NCI-H128 (cell line): ENCODE data around the gene LUC7L2.
"Not testable (repeated sequence)": the region's sequence is repeated elsewhere in the genome, so short reads cannot be mapped to it uniquely, and the experiment has no call there.

Experiments
- DNase-seq: peaks from one replicate; lab custom pipeline; 2025; ENCODE audit not compliant: unreplicated experiment; lab: John Stamatoyannopoulos, UW

LUC7L2 gene, protein sequence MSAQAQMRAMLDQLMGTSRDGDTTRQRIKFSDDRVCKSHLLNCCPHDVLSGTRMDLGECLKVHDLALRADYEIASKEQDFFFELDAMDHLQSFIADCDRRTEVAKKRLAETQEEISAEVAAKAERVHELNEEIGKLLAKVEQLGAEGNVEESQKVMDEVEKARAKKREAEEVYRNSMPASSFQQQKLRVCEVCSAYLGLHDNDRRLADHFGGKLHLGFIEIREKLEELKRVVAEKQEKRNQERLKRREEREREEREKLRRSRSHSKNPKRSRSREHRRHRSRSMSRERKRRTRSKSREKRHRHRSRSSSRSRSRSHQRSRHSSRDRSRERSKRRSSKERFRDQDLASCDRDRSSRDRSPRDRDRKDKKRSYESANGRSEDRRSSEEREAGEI

DNA sequence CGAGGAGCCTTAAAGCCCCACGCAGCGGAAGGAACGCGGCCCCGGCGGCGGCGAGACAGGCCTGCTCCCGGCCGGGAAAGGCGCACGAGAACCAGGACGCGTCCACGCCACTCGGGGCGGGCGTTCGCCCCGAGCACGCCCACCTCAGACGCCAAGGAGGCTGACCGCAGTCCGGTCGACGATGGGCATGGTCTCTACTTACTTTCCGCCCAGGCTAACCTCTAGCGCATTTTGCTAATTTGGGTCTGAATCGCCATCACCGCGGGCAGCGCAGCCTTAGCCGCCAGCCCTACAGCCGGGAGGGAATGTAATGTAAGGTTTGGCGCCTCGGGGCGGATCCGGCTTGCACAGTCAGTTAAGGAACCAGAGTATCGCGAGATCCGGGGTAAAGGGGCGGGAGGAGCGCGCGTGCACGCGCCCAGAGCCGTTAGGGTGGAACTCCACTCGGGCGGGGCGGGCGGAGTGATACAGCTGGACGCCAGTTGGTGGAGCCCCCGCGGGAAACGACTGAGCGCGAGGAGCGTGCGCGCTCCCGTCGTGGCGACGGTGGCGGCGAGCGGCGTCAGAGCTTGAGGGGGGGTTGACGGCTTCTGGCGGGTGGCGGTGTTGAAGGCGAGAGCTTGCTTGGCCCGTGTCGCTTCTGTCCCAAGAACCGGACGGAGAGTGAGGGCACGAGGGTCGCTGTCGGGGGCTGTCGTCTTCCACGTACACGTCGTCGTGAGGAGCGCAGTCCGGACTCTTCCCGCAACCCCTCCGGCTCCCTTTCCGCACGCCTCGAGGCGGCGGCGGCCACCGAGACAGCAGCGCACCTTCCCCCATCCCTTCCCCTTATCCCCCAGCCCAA is at the start of gene LUC7L2:
Gene LUC7L2 (plus strand): TSS at position 529 of the 844 bp plus-strand sequence. CDS start 368 bp downstream, outside the sequence.
- peak; percentile 95 for DNase-seq

DNA sequence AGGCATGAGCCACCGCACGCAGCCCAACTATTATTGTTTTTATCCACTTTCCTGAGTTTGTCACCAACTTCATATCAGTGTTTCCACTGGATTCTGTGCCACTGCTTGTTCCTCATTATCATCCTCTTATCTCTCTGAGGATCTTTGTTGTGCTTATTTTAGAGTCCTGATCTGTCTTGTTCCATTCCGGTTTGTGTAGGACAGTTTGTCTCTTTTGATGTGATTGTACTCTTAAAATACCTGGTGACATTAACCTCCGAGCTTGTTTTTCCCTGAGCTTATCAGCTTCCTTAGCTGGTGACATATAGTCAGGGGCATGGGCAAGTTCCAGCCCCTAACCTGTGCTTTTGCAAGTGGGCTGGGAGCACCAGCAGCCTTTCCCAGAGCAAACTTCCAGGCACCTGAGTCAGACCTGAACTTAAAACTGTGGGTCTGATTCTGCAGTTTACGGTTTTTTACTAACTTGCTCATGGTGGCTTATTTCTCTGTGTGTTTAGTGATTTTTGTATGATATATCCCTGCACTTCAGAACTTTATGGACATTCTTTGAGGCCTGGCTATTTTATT is 41.7 kb upstream of the LUC7L2 start:
- no peak for DNase-seq

DNA sequence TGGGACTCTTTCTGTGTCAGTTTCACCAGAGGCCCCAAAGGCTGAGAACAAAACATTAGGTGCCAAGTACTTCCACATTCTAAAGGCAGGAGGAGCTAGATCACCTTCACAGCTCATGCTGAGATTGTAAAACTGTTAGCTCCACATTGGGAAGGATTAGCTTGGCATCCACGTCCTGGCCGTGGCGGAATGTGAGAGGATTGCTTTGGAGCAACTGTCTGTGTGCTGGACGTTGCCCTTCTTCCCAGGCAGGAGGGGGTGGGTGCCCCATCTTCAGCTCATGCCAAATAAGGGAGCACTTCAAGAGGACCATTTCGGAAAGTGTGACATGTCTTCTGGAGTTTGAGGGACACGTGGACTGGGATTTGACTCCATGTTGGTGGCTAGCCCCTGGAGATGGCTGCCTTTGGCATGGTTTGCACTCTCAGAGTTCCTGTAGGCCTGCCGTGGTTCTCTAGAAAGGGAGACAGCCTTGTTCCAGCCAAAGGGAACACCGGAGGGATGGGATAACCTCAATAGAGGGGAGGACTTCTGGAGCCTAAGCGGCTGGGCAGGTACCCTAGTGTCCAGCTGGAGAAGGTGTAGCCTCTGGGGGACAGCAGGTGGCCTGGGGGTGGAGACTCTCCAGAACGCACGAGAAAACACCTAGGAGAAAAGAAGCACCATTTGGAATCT is 38.5 kb upstream of the LUC7L2 start:
- no peak for DNase-seq

DNA sequence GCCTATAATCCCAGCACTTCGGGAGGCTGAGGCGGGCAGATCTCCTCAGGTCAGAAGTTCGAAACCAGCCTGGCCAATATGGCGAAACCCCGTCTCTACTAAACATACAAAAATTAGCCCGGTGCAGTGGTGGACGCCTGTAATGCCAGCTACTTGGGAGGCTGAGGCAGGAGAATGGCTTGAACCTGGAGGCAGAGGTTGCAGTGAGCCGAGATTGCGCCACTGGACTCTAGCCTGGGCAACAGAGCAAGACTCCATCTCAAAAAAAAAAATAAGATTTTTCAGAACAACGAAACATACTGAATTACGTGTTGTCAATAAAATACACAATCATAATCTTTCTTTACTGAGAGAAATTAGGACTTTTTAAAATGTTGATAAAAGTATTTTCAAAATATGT is 35.0 kb upstream of the LUC7L2 start:
- not testable (repeated sequence) for DNase-seq

DNA sequence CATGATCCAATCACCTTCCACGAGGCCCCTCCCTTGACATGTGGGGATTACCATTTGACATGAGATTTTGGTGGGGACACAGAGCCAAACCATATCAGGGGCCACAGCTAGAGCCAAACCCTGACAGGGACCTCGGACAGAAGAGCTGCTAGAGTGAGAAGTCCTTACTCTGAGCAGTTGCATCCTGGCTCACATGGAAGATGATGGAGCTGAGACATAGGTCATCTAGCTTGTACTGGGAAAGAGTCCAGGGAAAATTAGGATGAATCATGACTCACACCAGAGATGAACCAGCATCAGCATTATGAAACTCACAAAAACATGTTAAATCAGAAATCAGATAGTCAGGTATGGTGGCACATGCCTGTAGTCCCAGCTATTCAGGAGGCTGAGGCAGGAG is 31.3 kb upstream of the LUC7L2 start:
- no peak for DNase-seq

DNA sequence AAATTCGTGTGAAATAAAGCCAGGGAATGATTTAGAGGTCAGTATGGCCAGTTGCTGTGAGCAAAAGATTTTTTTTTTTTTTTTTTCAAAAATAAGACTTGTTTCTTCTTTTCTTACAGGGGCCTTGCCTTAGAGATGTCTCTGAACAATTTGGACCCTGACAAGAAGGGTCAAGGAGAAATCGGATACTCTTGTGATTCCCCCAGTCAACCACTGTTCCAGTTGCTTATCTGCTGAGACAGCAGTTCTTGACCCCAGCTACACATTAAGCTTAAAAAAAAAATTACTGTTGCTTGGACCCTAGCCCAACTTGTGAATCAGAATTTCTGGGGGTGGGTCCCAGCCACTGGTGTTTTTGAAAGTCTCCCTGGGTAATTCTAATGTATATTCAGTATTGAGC is 30.6 kb upstream of the LUC7L2 start:
- no peak for DNase-seq

DNA sequence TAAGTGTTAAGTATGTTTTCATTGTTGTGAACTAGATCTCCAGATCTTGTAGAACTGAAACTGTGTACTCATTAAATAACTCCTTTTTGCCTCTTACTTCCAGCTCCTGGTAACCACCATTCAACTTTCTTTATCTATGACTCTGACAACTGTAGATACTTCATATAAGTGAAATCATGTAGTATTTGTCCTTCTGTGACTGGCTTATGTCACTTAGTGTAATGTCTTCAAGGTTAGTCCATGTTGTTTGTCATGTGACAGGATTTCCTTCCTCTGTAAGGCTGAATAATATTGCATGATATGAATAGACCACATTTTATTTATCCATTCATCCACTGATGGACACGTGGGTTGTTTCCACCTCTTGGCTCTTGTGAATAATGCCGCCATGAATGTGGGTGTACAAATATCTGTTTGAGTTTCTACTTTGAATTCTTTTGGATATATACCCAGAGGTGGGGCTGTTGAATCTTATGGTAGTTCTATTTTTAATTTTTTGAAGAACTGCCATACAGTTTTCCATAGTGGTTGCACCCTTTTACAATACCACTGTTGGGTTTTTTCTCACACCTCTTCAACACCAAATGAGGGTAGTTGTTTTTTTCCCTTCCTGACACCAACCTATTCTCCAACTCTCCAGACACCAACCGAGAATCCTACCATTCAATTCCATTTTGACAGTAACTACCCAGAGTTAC is 29.2 kb upstream of the LUC7L2 start:
- DNase-seq = no peak

DNA sequence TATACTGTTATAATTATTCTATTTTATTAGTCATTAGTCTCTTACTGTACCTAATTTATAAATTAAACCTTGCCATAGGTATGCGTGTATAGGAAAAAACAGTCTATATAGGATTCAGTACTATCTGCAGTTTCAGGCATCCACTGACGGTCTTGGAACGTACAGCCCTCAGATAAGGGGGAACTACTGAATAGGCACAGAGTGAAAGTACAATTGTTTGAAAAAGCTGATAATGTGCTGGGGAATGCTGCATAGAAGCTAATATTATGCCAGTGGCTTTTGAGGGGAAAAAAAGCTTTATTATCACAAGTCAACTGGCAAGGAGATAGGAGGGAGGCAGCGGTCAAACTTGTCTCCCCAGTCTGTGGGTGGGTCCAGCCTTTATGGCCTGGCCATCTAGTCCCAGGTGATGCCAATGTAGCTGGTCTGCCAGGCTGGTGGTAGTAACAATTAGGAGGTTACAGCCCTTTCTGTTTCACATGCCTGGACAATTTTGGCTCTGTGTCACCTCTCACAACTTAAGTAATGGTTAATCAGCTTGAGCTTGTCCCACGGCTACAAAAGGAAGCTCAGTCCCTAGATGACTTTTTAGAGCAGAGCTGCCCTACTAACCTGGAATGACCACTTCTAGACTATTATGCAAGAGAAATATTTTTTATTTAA is 26.9 kb upstream of the LUC7L2 start:
- no peak for DNase-seq

DNA sequence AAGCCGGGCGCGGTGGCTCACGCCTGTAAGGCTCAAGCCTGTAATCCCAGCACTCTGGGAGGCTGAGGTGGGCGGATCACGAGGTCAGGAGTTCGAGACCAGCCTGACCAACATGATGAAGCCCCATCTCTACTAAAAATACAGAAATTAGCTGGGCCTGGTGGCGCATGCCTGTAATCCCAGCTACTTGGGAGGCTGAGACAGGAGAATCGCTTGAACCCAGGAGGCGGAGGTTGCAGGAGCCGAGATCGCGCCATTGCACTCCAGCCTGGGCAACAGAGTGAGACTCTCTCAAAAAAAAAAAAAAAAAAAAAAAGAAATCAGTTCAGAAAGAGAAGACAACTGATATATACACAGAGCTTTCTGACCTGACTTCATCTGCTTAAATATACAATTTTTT is 26.3 kb upstream of the LUC7L2 start:
- not testable (repeated sequence) for DNase-seq

DNA sequence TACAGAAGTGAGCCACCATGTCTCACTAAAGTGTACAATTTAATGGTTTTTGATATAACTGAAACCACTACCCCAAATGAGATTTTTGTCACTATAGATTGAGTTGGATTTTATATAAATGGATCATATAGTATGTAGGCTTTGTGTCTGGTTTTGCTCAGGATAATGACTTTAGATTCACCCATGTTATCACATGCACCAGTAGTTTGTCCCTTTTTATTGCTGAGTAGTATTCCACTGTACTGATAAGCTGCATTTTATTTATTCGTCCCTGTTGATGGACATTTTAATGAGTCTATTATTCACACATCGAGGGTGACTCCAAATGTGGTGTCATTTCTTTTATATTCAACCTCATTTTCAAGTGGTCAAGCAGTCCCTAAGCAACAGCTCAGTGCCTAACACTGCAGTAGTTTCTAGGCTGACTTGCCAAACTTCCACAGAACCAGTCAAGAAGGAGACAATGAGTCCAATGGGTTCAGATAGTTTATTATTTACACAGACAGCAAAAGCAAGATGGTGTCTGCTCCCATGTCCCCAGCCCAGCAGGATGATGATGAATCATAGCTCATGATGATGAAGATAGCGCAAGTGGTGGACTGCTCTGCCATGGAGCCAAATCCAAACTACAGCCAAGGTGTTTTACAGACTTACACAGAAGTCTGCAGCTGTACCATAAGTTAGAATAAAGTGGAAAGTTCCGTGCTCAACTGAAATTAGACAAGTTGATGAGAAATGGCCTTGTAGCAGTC is 25.1 kb upstream of the LUC7L2 start:
- DNase-seq = no peak

DNA sequence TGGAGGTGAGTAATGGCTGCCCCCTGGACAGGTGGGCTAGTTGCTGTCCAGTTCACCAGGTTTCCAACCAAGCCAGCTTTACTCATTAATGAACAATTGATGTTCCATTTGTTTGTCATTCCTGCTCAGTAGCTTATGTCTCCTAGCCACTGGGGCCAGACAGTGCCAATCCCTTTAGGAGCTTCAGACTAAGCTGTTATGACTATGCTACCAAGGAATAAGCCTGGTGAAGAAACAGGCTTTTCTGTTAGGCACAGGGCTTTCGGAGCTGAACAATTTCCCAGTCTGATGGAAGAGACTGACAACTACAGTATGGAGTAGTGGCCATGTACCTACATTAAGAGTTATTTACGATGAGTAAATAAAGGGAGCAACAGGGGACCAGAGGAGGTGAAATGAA is 20.7 kb upstream of the LUC7L2 start:
- DNase-seq = no peak

DNA sequence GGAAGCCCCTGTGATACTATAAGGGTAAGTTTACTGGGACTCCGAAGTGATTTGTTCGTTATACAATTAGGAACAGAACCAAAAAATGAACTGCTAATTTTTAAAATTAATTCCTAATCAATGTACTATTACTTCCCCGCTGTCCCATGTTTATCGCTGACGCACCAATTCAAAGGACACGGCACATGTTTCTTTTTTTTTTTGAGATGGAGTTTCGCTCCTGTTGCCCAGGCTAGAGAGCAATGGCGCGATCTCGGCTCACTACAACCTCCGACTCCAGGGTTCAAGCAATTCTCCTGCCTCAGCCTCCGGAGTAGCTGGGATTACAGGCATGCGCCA is 20.0 kb upstream of the LUC7L2 start:
- no peak for DNase-seq

DNA sequence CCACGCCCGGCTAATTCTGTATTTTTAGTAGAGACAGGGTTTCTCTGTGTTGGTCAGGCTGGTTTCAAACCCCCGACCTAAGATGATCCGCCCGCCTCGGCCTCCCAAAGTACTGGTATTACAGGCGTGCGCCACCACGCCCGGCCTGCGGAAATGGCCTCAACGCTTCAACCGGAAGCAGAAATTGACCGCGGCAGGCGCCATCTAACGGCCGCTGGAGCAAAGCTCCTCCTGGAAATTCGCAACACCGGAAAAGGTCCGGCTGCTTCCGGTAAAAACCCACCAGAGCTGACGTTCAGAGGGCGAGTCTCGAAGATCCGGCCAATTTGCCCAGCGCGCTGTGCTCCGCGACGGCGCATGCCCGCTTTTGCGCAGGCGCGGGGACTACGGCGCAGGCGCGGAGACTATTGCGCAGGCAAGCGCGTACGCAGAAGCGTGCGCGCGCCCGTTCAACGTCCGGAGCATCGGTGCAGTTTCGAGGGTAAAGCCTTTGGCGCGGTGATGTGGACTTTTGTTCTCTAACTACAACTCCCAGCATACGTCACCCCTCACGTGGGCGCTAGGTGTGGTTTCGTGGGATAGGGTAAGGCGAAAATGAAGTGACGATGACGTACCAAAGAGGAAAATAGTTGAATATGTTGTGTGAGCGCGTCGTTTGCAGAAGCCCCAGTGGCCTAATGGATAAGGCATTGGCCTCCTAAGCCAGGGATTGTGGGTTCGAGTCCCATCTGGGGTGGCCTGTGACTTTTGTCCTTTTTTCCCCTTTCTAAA is 19.5 kb upstream of the LUC7L2 start:
- DNase-seq = peak; percentile 97

DNA sequence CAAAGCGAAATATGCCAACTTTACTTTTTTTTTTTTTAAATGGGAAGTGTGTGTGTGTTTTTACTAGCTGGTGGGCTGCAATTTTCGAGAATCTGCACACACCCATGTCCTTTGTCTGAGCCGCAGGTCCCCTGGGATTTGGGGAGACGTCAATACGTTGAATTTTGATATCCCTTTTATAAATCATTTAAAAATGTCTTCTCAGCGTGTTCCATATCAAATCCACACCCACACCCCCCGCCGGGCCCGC is 19.0 kb upstream of the LUC7L2 start:
- no peak for DNase-seq

DNA sequence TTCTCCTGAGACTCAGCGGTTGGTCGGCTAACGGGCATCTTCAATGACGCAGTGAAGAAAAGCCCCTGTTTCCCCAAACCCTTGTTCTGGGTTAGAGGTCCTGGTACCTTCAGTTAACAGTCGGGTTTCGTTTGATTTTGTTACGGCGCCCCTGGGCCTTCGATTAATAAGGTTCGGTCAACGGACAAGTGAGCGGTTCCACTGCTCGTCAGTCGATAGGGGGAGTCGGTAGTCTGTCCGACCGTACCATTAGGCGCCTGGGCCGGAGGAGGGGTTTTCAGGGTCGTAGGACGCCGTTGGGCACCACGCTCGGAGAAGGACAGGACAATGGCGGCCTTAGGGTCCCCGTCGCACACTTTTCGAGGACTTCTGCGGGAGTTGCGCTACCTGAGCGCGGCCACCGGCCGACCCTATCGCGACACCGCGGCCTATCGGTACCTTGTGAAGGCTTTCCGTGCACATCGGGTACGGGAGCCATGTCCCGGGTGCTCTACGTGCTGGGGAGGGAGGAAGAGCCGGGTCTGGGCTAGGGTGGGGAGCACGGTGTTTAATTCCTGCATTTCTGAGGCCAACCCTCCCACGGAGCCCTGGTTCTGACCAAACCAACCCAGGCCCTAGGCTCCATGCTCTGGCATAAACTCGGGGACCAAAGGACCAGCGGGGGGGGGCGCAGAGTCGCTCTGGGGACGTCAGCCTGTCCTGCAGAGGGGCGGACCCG is 18.5 kb upstream of the LUC7L2 start, which contains the start of gene FMC1:
Gene FMC1 (plus strand): TSS at position 280 of the 718 bp plus-strand sequence. CDS start 48 bp downstream, at position 328.
- DNase-seq = peak; percentile 80

DNA sequence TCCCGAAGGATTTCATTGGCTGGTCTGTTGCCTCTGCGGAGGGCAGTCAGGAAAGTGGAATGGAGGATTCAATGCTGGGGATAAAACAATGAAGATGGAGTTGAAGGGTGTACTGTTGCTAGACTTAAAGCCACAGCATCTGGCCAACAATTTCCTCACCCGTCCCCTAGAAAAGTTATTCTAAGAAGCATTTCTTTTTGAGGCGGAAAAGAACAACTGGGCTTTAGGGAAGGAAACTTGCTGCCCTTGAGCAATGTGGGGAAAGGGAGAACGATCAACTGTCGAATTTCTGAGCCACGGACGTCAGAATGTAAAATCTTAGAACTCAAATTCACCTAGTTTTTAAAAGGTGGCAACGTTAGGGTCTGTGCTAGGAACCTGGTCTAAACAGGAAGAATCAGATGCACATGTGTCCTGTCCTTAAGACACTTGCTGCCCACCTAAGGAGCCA is 17.9 kb upstream of the LUC7L2 start:
- DNase-seq = no peak

DNA sequence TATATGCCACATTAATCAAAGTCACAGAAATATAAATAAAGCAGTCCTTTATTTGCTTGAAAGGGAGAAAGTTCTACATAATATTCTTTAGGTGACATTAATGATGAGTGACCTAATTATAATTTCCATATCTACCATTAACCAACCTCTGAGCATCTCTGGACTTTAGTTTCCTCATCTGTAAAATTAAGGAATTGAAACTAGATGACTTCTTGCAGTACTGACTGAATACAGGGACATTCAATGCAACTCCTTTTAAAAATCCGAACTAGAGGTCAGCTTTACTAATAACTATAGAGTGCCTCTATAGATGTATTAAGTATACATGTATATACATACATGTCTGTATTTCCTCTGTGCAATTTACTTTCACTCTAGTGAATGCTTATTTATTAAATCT is 14.7 kb upstream of the LUC7L2 start:
- DNase-seq = no peak

DNA sequence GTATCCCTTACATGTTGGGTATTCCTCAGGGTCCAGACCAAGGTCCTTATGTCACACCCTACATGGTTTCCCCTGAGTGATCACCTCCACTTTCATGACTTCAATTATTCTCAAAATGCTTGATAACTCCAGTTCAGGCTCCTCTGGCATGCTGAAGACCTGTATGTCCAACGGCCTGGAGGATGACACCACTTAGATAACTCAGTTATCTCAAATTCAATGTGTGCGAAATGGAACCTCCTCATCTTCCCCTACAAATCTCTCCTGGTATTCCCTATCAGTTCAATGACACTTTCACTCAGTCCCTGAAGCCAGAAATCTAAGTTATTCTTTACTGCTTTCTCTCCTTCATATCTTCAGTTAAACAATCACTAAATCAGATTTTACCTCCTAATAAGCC is 8.7 kb upstream of the LUC7L2 start:
- DNase-seq = no peak
